GM23338 (cell line): ENCODE data around the gene FLOT1.

Experiments used
- CREB1 ChIP-seq: fragments of 250-450 bp; sonication (Bioruptor Pico); IDR thresholded peaks from 2 replicates; pipeline ENCODE4 v1.5.0; 2020; ENCODE audit warnings: low read depth, mild to moderate bottlenecking, moderate library complexity
- EZH2 ChIP-seq: fragments of 200-600 bp; sonication (generic); IDR thresholded peaks from one replicate; pipeline ENCODE4 v1.8.0; 2017; ENCODE audit warnings: antibody characterized with exemption, mild to moderate bottlenecking, low read depth; ENCODE audit not compliant: unreplicated experiment
- EZH2phosphoT487 ChIP-seq: fragments of 200-600 bp; sonication (generic); IDR thresholded peaks from one replicate; pipeline ENCODE4 v1.8.1; 2018; ENCODE audit warnings: antibody characterized with exemption; ENCODE audit not compliant: unreplicated experiment
- JUNB ChIP-seq: IDR thresholded peaks from one replicate; pipeline ENCODE4 v1.6.1; 2016; ENCODE audit warnings: antibody characterized with exemption; ENCODE audit not compliant: unreplicated experiment
- NANOG ChIP-seq: IDR thresholded peaks from 2 replicates; pipeline ENCODE4 v1.6.1; 2016; ENCODE audit warnings: antibody characterized with exemption, borderline replicate concordance
- POLR2AphosphoS5 ChIP-seq: IDR thresholded peaks from 2 replicates; pipeline ENCODE4 v1.6.1; 2016; ENCODE audit warnings: antibody characterized with exemption, low read depth
- STAT1 ChIP-seq: IDR thresholded peaks from one replicate; pipeline ENCODE4 v1.6.1; 2016; ENCODE audit warnings: antibody characterized with exemption; ENCODE audit not compliant: unreplicated experiment
- ZNF114 ChIP-seq: fragments of 250-450 bp; sonication (Bioruptor Pico); IDR thresholded peaks from 2 replicates; pipeline ENCODE4 v1.5.0; 2020; ENCODE audit warnings: mild to moderate bottlenecking, moderate library complexity
- ZNF331 ChIP-seq: fragments of 250-450 bp; sonication (Bioruptor Pico); IDR thresholded peaks from 2 replicates; pipeline ENCODE4 v1.5.0; 2020; ENCODE audit warnings: low read depth, mild to moderate bottlenecking, moderate library complexity
- ZNF462 ChIP-seq: fragments of 250-450 bp; sonication (Bioruptor Pico); IDR thresholded peaks from 2 replicates; pipeline ENCODE4 v1.5.0; 2020; ENCODE audit warnings: mild to moderate bottlenecking, moderate library complexity
- TF ChIP-seq, protein P1 (sequence below): IDR thresholded peaks from one replicate; pipeline ENCODE4 v1.6.1; 2018; ENCODE audit warnings: antibody characterized with exemption; ENCODE audit not compliant: unreplicated experiment
- TF ChIP-seq, protein P2 (sequence below), 2 experiments: fragments of 200-600 bp in 1 of 2; sonication (generic) in 1 of 2; conservative IDR thresholded peaks; 2 replicates each; pipeline versions ENCODE4 v1.5.1 to v1.6.1; 2016 to 2017; ENCODE audit warnings: antibody characterized with exemption in 2 of 2, low read depth in 2 of 2, mild to moderate bottlenecking in 2 of 2, moderate library complexity in 1 of 2
- TF ChIP-seq, protein P3 (sequence below): IDR thresholded peaks from 2 replicates; pipeline ENCODE4 v1.6.1; 2016; ENCODE audit warnings: antibody characterized with exemption

DNA sequence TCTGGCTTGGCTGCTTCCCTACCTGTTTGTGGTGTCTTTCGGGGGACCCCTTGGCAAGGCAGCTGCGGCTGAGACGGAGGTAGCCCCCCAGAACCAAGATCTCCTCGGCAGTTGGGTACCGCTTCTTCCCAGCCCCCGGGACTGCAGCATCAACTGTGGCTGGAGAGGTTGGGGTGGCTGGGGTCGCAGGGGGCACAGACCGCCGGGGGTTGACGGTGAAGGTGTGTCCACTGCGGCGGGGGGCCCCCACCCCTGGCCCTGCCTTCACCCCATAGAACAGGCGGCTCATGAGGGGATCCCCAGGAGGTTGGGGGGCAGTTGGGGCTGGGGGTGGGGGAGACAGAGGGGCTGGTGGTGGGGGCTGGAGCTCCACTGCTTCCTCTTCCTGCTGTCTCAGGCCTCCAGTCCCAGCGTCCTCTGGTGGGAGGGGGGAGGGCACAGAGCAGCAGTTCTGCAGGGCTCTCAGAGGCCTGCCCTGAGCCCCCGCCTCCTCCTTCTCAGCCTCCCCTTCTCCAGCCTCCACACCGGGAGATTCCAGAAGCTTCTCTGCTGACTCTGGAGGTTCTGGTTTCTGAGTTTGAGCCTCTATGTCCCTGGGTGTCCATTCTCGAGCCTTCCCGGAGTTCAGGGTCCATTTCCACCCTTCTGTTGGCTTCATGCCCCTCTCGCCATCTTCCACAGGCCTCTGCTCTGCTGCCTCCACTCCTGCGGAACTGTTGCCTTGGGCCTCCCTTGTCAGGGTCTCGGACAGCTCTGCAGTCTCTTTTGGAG lies 57.9 kb downstream of the FLOT1 start:
- TF ChIP-seq, protein P1, sequence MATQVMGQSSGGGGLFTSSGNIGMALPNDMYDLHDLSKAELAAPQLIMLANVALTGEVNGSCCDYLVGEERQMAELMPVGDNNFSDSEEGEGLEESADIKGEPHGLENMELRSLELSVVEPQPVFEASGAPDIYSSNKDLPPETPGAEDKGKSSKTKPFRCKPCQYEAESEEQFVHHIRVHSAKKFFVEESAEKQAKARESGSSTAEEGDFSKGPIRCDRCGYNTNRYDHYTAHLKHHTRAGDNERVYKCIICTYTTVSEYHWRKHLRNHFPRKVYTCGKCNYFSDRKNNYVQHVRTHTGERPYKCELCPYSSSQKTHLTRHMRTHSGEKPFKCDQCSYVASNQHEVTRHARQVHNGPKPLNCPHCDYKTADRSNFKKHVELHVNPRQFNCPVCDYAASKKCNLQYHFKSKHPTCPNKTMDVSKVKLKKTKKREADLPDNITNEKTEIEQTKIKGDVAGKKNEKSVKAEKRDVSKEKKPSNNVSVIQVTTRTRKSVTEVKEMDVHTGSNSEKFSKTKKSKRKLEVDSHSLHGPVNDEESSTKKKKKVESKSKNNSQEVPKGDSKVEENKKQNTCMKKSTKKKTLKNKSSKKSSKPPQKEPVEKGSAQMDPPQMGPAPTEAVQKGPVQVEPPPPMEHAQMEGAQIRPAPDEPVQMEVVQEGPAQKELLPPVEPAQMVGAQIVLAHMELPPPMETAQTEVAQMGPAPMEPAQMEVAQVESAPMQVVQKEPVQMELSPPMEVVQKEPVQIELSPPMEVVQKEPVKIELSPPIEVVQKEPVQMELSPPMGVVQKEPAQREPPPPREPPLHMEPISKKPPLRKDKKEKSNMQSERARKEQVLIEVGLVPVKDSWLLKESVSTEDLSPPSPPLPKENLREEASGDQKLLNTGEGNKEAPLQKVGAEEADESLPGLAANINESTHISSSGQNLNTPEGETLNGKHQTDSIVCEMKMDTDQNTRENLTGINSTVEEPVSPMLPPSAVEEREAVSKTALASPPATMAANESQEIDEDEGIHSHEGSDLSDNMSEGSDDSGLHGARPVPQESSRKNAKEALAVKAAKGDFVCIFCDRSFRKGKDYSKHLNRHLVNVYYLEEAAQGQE, result no peak
- TF ChIP-seq EZH2 (no peak), POLR2AphosphoS5 (no peak), CREB1 (no peak), ZNF114 (no peak), JUNB (no peak), STAT1 (no peak), ZNF331 (CRISPR knock-in tag) (no peak), EZH2phosphoT487 (no peak), ZNF462 (CRISPR knock-in tag) (no peak), NANOG (no peak)
- TF ChIP-seq, protein P2, sequence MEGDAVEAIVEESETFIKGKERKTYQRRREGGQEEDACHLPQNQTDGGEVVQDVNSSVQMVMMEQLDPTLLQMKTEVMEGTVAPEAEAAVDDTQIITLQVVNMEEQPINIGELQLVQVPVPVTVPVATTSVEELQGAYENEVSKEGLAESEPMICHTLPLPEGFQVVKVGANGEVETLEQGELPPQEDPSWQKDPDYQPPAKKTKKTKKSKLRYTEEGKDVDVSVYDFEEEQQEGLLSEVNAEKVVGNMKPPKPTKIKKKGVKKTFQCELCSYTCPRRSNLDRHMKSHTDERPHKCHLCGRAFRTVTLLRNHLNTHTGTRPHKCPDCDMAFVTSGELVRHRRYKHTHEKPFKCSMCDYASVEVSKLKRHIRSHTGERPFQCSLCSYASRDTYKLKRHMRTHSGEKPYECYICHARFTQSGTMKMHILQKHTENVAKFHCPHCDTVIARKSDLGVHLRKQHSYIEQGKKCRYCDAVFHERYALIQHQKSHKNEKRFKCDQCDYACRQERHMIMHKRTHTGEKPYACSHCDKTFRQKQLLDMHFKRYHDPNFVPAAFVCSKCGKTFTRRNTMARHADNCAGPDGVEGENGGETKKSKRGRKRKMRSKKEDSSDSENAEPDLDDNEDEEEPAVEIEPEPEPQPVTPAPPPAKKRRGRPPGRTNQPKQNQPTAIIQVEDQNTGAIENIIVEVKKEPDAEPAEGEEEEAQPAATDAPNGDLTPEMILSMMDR (conservative IDR thresholded peaks at IDR 0.05; ENCODE audit: low read depth in 2 of 2), result no peak
- TF ChIP-seq, protein P3, sequence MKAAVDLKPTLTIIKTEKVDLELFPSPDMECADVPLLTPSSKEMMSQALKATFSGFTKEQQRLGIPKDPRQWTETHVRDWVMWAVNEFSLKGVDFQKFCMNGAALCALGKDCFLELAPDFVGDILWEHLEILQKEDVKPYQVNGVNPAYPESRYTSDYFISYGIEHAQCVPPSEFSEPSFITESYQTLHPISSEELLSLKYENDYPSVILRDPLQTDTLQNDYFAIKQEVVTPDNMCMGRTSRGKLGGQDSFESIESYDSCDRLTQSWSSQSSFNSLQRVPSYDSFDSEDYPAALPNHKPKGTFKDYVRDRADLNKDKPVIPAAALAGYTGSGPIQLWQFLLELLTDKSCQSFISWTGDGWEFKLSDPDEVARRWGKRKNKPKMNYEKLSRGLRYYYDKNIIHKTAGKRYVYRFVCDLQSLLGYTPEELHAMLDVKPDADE, result no peak
